Measurements from ENCODE around the gene SMIM34.
"Not testable (repeated sequence)": the region's sequence is repeated elsewhere in the genome, so short reads cannot be mapped to it uniquely, and the experiment has no call there.

Gene SMIM34

DNA sequence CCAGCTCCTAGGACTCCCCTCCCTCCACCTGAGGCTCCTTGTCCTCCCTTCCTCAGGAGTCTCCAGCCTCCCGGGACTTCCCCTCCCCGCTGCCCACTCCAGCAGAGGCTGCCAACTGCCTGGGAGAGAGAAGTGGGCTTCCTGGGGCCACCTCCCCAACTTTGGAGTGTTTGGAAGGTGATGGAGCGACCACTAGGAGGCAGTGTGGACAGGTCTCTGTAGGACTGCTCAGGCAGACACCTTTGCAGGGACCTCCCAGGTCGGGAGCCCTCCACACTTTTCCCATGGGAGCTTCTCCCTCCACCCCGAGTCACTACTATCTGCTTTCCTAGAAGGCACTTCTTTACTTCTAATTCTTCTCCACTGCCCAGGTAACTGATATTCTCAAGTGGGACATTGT is 19.0 kb downstream of the SMIM34 start:
- not testable (repeated sequence) for H3K27me3 ChIP-seq (ENCODE audit: insufficient read depth, low read length); DNase-seq; H2BK12ac ChIP-seq (ENCODE audit: low read length); H4K8ac ChIP-seq (ENCODE audit: low read depth, low read length); H3K36me3 ChIP-seq (ENCODE audit: control insufficient read depth in 1 of 2, insufficient read depth in 2 of 2, low read length in 2 of 2); H3K27ac ChIP-seq (ENCODE audit: low read depth, low read length); H4K91ac ChIP-seq (ENCODE audit: low read depth, low read length); H2AK5ac ChIP-seq (ENCODE audit: low read length); H3K4me3 ChIP-seq (ENCODE audit: low read depth, low read length); H3K23ac ChIP-seq (ENCODE audit: low read length); H3K79me2 ChIP-seq (ENCODE audit: control insufficient read depth, insufficient read depth, low read length, poor library complexity); H3K18ac ChIP-seq (ENCODE audit: low read length); H3K4ac ChIP-seq (ENCODE audit: low read depth, low read length); H3K4me1 ChIP-seq (ENCODE audit: control insufficient read depth in 1 of 2, insufficient read depth in 2 of 2, low read length in 2 of 2); H3K9ac ChIP-seq (ENCODE audit: low read length); H2BK5ac ChIP-seq (ENCODE audit: low read depth, low read length, poor library complexity); H3K14ac ChIP-seq (ENCODE audit: low read length); H3K79me1 ChIP-seq (ENCODE audit: low read length); H2BK120ac ChIP-seq (ENCODE audit: insufficient read depth, low read length, poor library complexity); H2AFZ ChIP-seq (ENCODE audit: insufficient read depth, low read length, poor library complexity); H4K12ac ChIP-seq (ENCODE audit: low read depth, low read length); H3K4me2 ChIP-seq (ENCODE audit: low read length); H3K9me3 ChIP-seq (ENCODE audit: insufficient read depth, low read depth, low read length)
- no CpG with 5 or more reads among the region's 5 CpGs for WGBS (ENCODE audit: extremely low coverage, insufficient coverage, insufficient read length)

DNA sequence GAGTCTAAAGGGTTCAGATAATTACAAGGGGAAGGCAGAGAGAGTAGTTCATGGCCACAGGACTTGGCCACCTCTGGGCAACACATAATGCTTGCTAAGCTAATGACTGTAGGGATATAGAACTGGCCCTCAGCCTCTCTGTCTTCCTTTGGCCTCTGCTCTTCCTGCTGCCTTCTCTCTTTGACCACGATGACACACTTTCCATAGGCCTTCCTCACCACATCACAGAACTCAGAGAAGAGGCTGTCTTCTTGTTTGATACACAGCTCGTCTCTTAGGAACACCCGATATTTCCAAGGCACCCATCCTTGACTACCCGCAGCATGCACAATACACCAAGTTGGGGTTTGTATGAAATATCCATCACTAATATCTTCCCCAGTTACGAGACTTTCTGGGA is 23.2 kb downstream of the SMIM34 start:
- WGBS (ENCODE audit: extremely low coverage, insufficient coverage, insufficient read length): no CpG with 5 or more reads among the region's 5 CpGs
- not testable (repeated sequence) for DNase-seq

DNA sequence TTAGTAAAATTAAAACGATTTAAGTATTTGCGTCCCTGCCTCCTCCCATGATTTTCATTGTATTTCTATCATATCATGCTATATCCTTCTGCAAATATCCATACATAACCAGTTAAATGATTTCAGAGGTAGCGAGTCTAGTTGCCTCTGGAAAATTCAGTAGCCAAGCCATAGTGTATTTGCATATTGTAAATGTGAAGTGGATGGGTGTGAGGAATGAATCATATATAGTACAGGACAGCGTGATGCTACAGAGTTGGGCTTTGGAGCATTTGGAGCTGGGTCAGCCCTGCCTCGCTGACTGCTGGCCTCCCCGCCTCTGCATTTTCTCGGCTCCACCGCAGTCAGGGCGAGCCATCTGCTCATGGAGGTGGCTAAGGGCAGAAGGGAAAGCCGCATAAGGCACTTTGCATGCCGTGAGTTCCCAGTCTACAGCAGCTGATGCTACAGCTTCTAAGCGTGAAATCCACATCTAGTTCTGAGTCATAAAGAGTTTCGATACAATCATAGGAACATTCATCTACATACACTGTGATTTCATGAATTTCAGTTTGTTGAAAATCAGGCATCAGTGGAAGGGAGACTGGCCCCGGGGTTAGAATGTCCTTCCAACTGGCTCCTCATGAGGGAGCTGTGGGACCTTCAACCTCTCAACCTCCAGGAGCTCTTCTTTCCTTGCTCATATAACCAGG is 39.9 kb downstream of the SMIM34 start:
- H3K27me3 ChIP-seq (ENCODE audit: insufficient read depth, low read length); H3K4me3 ChIP-seq (ENCODE audit: low read depth, low read length); H3K18ac ChIP-seq (ENCODE audit: low read length); H2BK120ac ChIP-seq (ENCODE audit: insufficient read depth, low read length, poor library complexity); H3K79me2 ChIP-seq (ENCODE audit: control insufficient read depth, insufficient read depth, low read length, poor library complexity); H3K36me3 ChIP-seq (ENCODE audit: control insufficient read depth in 1 of 2, insufficient read depth in 2 of 2, low read length in 2 of 2); H2BK5ac ChIP-seq (ENCODE audit: low read depth, low read length, poor library complexity); H3K14ac ChIP-seq (ENCODE audit: low read length); H4K8ac ChIP-seq (ENCODE audit: low read depth, low read length); H3K79me1 ChIP-seq (ENCODE audit: low read length); H3K4me1 ChIP-seq (ENCODE audit: control insufficient read depth in 1 of 2, insufficient read depth in 2 of 2, low read length in 2 of 2); H3K23ac ChIP-seq (ENCODE audit: low read length); H2AK5ac ChIP-seq (ENCODE audit: low read length); H2BK12ac ChIP-seq (ENCODE audit: low read length); H3K4me2 ChIP-seq (ENCODE audit: low read length); H3K27ac ChIP-seq (ENCODE audit: low read depth, low read length); H3K4ac ChIP-seq (ENCODE audit: low read depth, low read length); H3K9ac ChIP-seq (ENCODE audit: low read length); H3K9me3 ChIP-seq (ENCODE audit: insufficient read depth, low read depth, low read length); DNase-seq; H2AFZ ChIP-seq (ENCODE audit: insufficient read depth, low read length, poor library complexity); H4K91ac ChIP-seq (ENCODE audit: low read depth, low read length); H4K12ac ChIP-seq (ENCODE audit: low read depth, low read length): not testable (repeated sequence)
- WGBS (ENCODE audit: extremely low coverage, insufficient coverage, insufficient read length): no CpG with 5 or more reads among the region's 14 CpGs

More for the DNA sequence above, 23.2 kb downstream of the SMIM34 start:
- not testable (repeated sequence) for H3K27ac ChIP-seq (ENCODE audit: low read depth, low read length); H4K8ac ChIP-seq (ENCODE audit: low read depth, low read length); H3K4me1 ChIP-seq (ENCODE audit: control insufficient read depth in 1 of 2, insufficient read depth in 2 of 2, low read length in 2 of 2); H4K91ac ChIP-seq (ENCODE audit: low read depth, low read length); H2BK12ac ChIP-seq (ENCODE audit: low read length); H3K79me1 ChIP-seq (ENCODE audit: low read length); H3K14ac ChIP-seq (ENCODE audit: low read length); H2BK5ac ChIP-seq (ENCODE audit: low read depth, low read length, poor library complexity); H2AFZ ChIP-seq (ENCODE audit: insufficient read depth, low read length, poor library complexity); H3K79me2 ChIP-seq (ENCODE audit: control insufficient read depth, insufficient read depth, low read length, poor library complexity); H4K12ac ChIP-seq (ENCODE audit: low read depth, low read length); H3K18ac ChIP-seq (ENCODE audit: low read length); H2BK120ac ChIP-seq (ENCODE audit: insufficient read depth, low read length, poor library complexity); H3K9ac ChIP-seq (ENCODE audit: low read length); H3K27me3 ChIP-seq (ENCODE audit: insufficient read depth, low read length); H3K36me3 ChIP-seq (ENCODE audit: control insufficient read depth in 1 of 2, insufficient read depth in 2 of 2, low read length in 2 of 2); H3K9me3 ChIP-seq (ENCODE audit: insufficient read depth, low read depth, low read length); H3K23ac ChIP-seq (ENCODE audit: low read length); H3K4me3 ChIP-seq (ENCODE audit: low read depth, low read length); H3K4me2 ChIP-seq (ENCODE audit: low read length); H3K4ac ChIP-seq (ENCODE audit: low read depth, low read length); H2AK5ac ChIP-seq (ENCODE audit: low read length)

DNA sequence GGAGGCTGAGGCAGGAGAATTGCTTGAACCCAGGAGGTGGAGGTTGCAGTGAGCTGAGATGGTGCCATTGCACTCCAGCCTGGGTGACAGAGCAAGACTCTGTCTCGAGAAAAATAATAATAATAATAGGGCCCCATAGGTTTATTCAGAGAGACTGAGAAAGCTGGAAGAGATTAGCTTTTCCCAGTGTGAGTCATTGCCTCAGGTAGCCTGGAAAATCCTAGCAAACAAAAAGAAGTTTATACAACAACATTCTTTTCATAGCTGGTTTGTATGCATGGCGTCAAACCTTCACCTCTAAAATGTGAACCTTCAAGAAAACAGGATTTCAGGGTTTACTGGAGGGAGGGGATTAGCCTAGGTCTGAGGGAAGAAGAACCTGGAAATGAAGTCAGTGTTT is 40.6 kb downstream of the SMIM34 start:
- H3K27ac ChIP-seq (ENCODE audit: low read depth, low read length); H3K36me3 ChIP-seq (ENCODE audit: control insufficient read depth in 1 of 2, insufficient read depth in 2 of 2, low read length in 2 of 2); H3K27me3 ChIP-seq (ENCODE audit: insufficient read depth, low read length); H3K9me3 ChIP-seq (ENCODE audit: insufficient read depth, low read depth, low read length); H3K4me1 ChIP-seq (ENCODE audit: control insufficient read depth in 1 of 2, insufficient read depth in 2 of 2, low read length in 2 of 2); H4K12ac ChIP-seq (ENCODE audit: low read depth, low read length); H3K4me3 ChIP-seq (ENCODE audit: low read depth, low read length); H2AK5ac ChIP-seq (ENCODE audit: low read length); H3K23ac ChIP-seq (ENCODE audit: low read length); H3K79me2 ChIP-seq (ENCODE audit: control insufficient read depth, insufficient read depth, low read length, poor library complexity); H4K8ac ChIP-seq (ENCODE audit: low read depth, low read length); H3K4me2 ChIP-seq (ENCODE audit: low read length); H3K18ac ChIP-seq (ENCODE audit: low read length); H3K79me1 ChIP-seq (ENCODE audit: low read length); DNase-seq; H3K9ac ChIP-seq (ENCODE audit: low read length); H2BK5ac ChIP-seq (ENCODE audit: low read depth, low read length, poor library complexity); H3K4ac ChIP-seq (ENCODE audit: low read depth, low read length); H3K14ac ChIP-seq (ENCODE audit: low read length); H4K91ac ChIP-seq (ENCODE audit: low read depth, low read length); H2AFZ ChIP-seq (ENCODE audit: insufficient read depth, low read length, poor library complexity); H2BK120ac ChIP-seq (ENCODE audit: insufficient read depth, low read length, poor library complexity); H2BK12ac ChIP-seq (ENCODE audit: low read length): not testable (repeated sequence)
- no CpG with 5 or more reads among the region's 2 CpGs for WGBS (ENCODE audit: extremely low coverage, insufficient coverage, insufficient read length)
